ENCODE results near the gene HLA-DRB1.

DNA sequence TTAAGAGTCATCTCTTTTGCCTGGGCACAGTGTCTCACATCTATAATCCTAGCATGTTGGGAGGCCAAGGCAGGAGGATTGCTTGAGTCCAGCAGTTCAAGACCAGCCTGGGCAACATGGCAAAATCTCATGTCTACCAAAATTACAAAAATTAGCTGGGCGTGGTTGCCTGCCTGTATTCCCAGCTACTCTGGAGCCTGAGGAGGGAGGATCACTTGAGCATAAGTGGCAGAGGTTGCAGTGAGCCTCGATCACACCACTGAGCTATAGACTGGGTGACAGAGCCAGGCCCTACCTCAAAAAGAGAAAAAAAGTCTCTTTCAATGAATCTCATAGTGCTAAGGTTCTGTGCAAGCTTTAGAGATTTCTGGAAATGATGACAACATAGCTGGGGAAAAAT, 1.5 kb downstream of the HLA-DRB1 start:
- TF ChIP-seq POLR2A (IDR thresholded peaks at IDR 0.05; ENCODE audit: low read depth) (no peak), EP300 (IDR thresholded peaks at IDR 0.05) (no peak)
- TF ChIP-seq, protein P1, sequence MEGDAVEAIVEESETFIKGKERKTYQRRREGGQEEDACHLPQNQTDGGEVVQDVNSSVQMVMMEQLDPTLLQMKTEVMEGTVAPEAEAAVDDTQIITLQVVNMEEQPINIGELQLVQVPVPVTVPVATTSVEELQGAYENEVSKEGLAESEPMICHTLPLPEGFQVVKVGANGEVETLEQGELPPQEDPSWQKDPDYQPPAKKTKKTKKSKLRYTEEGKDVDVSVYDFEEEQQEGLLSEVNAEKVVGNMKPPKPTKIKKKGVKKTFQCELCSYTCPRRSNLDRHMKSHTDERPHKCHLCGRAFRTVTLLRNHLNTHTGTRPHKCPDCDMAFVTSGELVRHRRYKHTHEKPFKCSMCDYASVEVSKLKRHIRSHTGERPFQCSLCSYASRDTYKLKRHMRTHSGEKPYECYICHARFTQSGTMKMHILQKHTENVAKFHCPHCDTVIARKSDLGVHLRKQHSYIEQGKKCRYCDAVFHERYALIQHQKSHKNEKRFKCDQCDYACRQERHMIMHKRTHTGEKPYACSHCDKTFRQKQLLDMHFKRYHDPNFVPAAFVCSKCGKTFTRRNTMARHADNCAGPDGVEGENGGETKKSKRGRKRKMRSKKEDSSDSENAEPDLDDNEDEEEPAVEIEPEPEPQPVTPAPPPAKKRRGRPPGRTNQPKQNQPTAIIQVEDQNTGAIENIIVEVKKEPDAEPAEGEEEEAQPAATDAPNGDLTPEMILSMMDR (IDR thresholded peaks at IDR 0.05), result no peak

Measured in esophagus muscularis mucosa (tissue), 4 donors.